ENCODE results near the gene BTF3.

DNA sequence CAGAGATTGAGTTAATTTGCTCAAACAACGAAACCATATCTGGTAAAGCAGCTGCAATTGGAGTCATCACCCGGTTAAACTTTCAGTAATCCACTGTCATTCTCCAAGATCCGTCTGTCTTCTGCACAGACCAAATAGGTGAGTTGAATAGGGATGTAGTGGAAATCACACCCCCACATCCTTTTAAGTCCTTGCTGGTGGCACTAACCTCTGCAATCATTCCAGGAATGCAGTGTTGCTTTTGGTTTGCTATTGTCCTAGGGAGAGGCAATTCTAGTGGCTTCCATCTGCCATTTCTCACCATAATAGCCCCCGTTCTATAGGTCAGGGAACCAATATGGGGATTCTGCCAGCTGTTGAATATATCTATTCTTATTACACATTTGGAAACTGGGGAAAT lies 14.6 kb upstream of the BTF3 start:
- TF ChIP-seq, protein P1, sequence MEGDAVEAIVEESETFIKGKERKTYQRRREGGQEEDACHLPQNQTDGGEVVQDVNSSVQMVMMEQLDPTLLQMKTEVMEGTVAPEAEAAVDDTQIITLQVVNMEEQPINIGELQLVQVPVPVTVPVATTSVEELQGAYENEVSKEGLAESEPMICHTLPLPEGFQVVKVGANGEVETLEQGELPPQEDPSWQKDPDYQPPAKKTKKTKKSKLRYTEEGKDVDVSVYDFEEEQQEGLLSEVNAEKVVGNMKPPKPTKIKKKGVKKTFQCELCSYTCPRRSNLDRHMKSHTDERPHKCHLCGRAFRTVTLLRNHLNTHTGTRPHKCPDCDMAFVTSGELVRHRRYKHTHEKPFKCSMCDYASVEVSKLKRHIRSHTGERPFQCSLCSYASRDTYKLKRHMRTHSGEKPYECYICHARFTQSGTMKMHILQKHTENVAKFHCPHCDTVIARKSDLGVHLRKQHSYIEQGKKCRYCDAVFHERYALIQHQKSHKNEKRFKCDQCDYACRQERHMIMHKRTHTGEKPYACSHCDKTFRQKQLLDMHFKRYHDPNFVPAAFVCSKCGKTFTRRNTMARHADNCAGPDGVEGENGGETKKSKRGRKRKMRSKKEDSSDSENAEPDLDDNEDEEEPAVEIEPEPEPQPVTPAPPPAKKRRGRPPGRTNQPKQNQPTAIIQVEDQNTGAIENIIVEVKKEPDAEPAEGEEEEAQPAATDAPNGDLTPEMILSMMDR (IDR thresholded peaks at IDR 0.05) = no peak
- TF ChIP-seq POLR2A (IDR thresholded peaks at IDR 0.05) = no peak
